Measurements from ENCODE around the gene ARAP1.

DNA sequence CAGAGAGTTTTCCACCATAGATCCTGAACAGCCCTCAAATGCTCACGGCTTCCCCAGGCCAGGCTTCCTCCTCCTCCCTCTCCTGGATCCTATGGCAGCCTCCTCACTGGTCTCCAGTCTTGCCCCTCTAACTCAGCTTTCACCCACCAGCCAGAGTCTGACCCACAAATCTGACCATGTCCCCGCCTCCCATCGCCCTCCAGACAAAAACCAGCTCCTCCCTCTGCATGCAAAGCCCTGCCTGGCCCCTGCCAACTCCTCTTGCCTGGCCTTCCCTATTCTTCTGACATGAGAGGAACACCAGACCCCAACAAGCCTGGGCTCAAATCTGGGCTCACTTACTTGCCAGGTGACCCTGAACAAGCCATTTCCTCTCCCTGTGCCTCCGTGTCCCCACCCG, 45.6 kb downstream of the ARAP1 start:
- TF ChIP-seq POLR2A (IDR thresholded peaks at IDR 0.05), result no peak
- TF ChIP-seq, protein P1, sequence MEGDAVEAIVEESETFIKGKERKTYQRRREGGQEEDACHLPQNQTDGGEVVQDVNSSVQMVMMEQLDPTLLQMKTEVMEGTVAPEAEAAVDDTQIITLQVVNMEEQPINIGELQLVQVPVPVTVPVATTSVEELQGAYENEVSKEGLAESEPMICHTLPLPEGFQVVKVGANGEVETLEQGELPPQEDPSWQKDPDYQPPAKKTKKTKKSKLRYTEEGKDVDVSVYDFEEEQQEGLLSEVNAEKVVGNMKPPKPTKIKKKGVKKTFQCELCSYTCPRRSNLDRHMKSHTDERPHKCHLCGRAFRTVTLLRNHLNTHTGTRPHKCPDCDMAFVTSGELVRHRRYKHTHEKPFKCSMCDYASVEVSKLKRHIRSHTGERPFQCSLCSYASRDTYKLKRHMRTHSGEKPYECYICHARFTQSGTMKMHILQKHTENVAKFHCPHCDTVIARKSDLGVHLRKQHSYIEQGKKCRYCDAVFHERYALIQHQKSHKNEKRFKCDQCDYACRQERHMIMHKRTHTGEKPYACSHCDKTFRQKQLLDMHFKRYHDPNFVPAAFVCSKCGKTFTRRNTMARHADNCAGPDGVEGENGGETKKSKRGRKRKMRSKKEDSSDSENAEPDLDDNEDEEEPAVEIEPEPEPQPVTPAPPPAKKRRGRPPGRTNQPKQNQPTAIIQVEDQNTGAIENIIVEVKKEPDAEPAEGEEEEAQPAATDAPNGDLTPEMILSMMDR (IDR thresholded peaks at IDR 0.05 in 4 of 5, conservative IDR thresholded peaks at IDR 0.05 in 1 of 5), result no peak

All from gastrocnemius medialis (tissue), 4 donors.